Measurements from ENCODE around the gene CAPN3.

CAPN3 gene

DNA sequence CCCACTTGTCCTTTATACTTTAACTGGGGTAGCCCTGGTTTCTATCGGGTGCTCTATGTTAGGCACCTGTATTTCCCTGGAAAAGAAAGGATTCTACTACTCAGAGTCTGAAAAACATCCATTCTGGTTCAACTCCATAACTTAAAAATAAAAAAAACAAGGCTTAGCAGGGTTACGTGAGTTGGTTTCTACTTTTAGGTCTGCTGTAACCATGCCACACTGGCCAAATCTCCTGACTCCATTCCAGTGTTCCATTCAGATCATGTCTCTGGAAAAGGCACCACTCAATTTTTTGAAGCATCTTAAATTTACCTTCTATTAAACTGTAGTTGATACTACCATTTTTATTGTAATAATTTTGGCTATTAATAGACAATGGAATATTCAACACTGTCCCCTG, 62.1 kb downstream of the CAPN3 start:
- no peak for DNase-seq
- in situ Hi-C loops (cut with HindIII; ENCODE audit: low pct_ligation_motif_present, low pct_unique_long_range_greater_than_20kb, low sequenced_read_pairs): no loop called here

DNA sequence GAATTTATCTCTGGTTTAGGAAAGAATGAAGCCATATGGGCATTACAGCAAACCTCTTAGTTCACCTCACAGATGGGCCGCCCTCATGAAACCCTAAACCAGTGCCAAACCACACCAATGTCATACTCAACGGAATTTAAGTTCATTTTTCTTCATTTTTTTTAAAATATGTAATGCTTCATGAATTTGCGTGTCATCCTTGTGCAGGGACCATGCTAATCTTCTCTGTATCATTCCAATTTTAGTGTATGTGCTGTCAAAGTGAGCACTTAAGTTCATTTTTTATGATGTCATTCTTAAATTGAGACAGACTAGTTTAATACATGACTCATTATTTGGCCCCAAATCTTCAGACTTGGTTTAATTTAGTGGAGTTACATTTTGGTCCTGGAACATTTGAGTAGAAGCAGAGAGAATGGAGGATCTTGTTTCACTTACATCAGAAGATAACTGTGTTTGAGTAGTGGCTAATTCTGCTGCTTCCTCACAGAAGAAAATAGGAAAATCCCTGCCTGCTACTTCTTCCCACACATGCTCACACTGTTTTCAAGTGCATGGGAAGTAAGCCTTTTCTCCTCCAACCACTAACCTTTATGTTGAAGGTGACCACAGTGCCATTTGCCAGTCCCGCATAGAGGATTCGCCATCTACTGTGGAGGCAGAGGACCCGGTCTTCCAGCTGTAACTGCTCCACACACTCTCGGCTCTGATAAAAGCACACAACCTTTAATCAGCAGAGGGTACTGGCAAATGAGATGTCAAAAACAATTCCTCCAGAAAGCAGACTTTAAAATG, 68.3 kb downstream of the CAPN3 start:
- DNase-seq: no peak
- in situ Hi-C loops (cut with HindIII; ENCODE audit: low pct_ligation_motif_present, low pct_unique_long_range_greater_than_20kb, low sequenced_read_pairs): no loop called here

DNA sequence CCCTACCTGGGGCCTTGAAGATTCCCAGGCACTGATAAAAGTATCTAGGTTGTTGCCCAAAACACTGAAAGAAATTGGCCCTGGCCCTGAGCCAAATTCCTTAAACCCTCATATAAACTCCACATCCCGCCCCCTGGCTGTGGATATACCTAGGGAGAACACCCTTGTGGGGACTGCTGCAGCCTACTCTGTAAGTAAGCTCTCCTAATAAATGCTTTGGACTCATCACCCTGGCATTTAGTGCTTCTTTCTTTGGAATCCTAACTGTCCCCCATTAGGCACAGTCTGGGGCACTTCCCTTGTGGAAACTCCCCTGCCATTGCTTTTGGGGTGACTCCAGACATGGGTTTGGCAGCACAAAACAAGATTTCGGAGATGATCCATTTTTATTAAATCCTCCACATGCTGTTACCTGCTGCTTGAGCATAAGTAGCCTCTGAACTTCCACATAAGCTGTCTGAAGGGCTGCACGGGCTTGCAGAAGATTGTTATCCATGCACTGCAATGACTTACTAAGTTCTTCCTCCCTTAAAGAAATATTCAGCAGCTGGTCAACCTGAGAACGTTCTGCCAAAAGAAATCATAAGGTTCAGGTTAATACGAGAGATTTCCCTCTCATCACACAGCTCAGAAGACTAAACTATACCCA, 85.2 kb downstream of the CAPN3 start:
- no peak for DNase-seq
- in situ Hi-C loops (cut with HindIII; ENCODE audit: low pct_ligation_motif_present, low pct_unique_long_range_greater_than_20kb, low sequenced_read_pairs): no loop called here

DNA sequence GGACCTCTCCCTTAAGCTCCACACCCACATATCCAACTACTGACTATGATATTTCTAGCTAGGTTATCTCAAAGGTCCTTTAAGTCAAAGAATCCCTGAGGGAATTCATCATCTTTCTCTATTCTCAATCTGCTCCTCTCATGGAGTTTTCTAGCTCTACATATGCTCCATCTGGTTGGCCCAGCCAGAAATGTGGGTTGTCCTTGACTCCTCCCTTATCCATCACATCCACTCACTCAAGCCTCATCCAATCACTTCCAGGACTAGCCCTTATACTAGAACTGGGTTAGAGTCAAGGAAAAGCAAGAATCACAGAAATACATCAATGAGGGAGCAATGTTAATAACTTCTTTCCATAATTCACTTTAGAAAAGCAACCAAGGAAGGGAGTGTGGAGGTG, 86.2 kb downstream of the CAPN3 start:
- in situ Hi-C loops (cut with HindIII; ENCODE audit: low pct_ligation_motif_present, low pct_unique_long_range_greater_than_20kb, low sequenced_read_pairs): no loop called here
- DNase-seq: no peak

DNA sequence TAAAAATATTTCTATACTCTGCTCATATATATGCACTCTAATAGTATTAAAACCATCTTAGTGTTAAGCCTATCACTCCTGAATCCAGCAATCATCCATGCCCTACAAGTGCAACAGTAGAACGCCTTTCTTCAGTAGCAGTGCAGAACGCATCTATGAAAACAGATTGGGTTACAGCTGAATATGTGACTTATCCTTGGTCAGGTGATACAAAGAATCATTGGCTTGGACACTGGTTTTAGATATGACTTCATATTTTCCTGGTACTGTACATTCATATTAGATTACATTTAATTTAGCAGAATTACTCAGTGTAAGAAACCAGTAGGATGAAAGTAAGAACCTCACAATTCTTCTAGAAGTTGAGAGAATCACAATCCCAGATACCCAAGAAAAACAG, 88.3 kb downstream of the CAPN3 start:
- in situ Hi-C loops (cut with HindIII; ENCODE audit: low pct_ligation_motif_present, low pct_unique_long_range_greater_than_20kb, low sequenced_read_pairs): no loop called here
- no peak for DNase-seq

DNA sequence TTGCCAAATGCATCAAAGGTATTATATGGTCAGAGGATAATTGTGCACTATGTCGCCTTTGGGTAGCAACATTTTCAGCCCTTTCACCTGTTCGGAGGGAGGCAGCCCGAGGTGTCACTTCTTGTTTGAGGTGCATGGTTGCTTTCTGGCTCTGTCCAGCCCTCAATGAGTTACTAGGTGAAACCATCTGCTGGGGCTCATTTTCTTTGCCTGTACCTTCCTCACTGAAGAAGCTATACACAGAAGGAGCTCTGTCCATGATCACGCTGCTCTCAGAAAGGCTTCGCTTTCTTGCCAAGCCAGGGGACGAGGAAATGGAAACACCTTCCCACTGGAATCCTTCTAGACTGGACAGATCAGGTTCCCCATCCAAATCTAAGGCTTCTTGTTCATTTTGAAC, 89.0 kb downstream of the CAPN3 start:
- no peak for DNase-seq
- in situ Hi-C loops (cut with HindIII; ENCODE audit: low pct_ligation_motif_present, low pct_unique_long_range_greater_than_20kb, low sequenced_read_pairs): no loop called here

DNA sequence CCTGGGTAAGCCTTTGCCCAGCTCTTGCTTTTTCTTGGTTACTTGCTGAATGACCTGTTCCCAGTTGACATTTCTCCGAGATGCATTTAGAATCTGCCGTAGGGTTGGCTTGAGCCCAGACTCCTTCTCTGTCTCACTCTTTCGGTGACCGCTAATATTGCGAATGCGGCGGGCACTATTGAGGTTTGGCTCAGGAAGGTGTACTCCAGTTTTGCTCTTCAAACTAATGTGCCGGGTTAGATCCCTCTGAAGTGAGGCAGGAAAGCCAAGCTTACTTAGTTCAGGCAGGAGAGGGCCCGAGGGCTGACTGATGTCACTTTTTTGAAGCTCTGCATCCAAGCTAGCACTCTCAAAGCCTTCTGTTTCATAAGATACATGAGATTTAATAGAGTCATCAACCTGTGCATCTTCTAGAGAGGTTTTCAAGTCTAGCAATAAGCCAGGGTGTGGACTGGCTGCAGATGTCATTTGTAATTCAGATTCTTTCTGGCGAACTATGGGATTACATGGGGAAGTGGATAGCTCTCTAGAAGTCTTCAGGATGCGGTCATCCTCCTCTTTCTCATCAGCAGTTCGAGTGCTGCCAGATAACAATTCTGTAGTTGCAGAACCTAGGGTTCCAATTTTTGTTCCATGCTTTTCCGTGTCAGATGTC, 90.6 kb downstream of the CAPN3 start:
- no peak for DNase-seq
- in situ Hi-C loops (cut with HindIII; ENCODE audit: low pct_ligation_motif_present, low pct_unique_long_range_greater_than_20kb, low sequenced_read_pairs): no loop called here

DNA sequence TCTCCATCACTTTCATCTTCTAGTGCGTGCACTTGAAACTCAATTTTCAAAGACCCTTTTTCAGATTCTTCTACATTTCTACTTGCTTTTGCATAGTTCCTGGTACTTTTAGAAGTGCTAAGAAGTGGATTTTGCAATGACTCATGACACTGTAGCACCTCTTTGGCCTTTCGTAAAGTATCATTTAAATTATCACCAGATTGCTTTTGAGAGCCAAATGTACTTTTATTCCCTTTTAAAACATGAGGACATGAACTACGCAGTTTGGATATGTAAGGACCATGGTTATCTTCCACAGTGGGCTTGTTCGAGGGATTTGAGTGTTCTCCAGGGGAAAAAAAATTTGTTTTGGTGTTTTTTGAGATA, 91.1 kb downstream of the CAPN3 start:
- no peak for DNase-seq
- in situ Hi-C loops (cut with HindIII; ENCODE audit: low pct_ligation_motif_present, low pct_unique_long_range_greater_than_20kb, low sequenced_read_pairs): no loop called here

DNA sequence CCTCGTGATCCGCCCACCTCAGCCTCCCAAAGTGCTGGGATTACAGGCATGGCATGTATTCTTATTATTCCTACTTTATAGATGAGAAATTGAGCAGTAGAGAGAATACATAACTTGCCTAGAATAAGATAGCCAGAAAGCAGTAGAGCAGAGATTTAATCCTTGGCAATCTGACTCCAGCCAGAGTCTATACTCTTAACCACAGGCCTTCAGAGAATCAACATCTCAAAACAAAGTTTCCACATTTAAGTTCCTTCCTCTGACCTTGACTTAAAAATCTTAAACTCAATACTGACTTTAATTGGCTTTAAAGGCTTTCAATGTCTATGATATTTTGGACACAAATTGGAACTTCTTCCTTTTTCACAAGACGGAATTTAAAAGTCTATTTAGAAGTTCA, 94.5 kb downstream of the CAPN3 start:
- in situ Hi-C loops (cut with HindIII; ENCODE audit: low pct_ligation_motif_present, low pct_unique_long_range_greater_than_20kb, low sequenced_read_pairs): no loop called here
- DNase-seq: no peak

DNA sequence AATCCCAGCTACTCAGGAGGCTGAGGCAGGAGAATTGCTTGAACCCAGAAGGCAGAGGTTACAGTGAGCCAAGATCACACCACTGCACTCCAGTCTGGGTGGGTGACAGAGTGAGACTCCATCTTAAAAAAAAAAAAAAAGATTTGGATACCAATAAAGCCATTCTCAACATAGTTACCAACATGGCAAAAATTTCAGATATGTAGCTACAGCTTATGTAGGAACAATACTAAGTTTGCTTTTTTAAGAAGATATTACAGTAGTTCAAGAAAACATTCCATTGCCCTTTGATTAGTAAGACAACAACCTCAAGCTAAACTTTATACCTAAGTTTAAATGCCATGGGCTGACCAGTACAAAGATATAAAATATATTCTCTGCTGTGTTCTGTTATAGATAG, 97.2 kb downstream of the CAPN3 start:
- in situ Hi-C loops (cut with HindIII; ENCODE audit: low pct_ligation_motif_present, low pct_unique_long_range_greater_than_20kb, low sequenced_read_pairs): no loop called here

DNA sequence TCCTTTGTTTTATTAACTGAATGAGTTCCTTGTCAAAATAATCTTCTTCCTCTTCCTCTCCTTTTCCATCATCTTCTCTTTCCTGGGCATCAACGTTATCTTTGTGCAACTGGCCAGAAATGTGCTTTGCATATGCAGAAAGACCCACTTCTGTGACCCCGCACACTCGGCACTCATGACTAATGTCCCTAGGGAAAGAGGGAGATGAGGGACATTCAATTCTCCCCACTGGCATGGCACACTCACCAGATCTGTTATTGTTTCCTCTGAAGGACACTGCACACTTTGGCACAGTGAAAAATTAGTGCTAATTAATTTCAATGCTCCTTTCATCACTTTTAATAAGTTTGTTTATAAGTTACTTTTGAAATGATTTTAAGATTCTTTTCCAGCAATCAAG, 97.7 kb downstream of the CAPN3 start:
- in situ Hi-C loops (cut with HindIII; ENCODE audit: low pct_ligation_motif_present, low pct_unique_long_range_greater_than_20kb, low sequenced_read_pairs): no loop called here
- no peak for DNase-seq

More for the DNA sequence above, 97.2 kb downstream of the CAPN3 start:
- no peak for DNase-seq

DNA sequence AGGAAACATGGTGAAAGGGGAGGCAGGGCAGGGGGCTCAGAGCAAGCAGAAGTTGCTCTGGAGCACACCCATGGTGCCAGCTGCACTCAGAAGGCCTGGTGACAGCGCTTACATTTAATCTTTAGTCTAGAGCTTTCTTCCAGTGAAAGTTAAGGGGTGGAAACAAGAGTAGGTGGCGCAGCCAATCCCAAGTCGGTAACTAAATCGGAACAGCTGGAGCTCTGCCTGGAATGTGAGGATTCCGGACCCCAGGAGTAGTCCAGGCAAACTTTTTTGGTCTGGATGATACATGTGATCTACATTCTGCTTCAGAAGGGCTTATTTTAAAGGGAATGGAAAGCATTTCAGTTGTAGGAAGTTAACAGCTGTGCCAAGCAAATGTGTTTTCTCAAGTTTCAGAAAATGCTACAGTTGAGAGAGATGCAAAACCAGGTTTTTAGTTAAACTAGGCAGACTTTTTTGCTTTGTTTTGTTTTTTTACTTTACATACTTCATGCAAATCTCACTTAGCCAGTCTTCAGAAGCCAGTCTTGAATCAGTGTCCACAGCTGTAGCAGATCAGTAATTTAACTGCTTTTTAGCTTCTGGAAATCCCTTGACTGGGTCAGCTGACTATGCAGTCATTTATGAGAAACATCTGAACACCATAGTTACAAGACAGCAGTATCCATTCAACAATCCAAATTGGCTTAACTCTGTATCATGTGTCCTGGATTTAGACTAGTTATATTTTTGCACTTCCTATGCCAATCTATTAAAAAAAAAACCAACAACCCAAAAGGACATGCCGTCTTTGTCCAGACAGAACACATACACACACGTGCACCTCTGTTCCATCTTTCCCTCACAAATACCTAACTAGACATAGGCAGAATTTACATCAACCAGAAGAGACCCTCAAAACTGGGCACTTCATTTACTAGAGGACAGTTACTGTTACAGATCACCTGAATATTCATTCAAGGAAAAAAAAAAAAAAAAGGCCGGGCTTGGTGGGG, 98.4 kb downstream of the CAPN3 start:
- in situ Hi-C loops (cut with HindIII; ENCODE audit: low pct_ligation_motif_present, low pct_unique_long_range_greater_than_20kb, low sequenced_read_pairs): no loop called here
- DNase-seq: no peak

DNA sequence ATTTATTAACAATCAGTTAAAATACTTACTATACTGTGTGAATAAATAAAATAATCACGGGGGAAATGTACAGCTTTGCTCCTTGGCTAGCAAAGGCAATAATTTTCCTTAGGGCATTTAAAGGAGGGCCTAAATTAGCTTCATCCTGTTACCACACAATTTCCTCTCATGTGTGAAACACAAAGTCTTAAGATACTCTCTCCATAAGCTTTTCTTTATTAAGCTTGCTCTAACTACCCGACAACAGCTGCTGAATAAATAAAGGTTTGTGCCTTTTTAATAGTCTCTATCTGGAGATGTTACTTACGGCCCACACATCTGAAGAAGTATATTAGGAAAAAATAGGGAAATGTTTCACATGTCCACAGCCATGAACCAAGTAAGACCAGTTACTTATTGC, 102.0 kb downstream of the CAPN3 start:
- no peak for DNase-seq
- in situ Hi-C loops (cut with HindIII; ENCODE audit: low pct_ligation_motif_present, low pct_unique_long_range_greater_than_20kb, low sequenced_read_pairs): no loop called here

All from ACHN (cell line).